SK-N-SH treated with all-trans-retinoic acid at 6 μM for 48 hours (cell line): ENCODE results near the gene SETD6.

Experiments
- ATAC-seq: fragments of 200-7000 bp; cut with Tn5 transposase; 3 replicates; pipeline ENCODE4 v1.9.1; 2020; ENCODE audit warnings: mild to moderate bottlenecking, moderate library complexity
- ARNTL ChIP-seq: fragments of 450-650 bp; formaldehyde crosslinking; IDR thresholded peaks from 2 replicates; pipeline ENCODE4 v1.5.0; 2020; ENCODE audit warnings: low read depth, mild to moderate bottlenecking, moderate library complexity, borderline replicate concordance
- BACH2 ChIP-seq: fragments of 250-450 bp; sonication (Bioruptor Pico); IDR thresholded peaks from 2 replicates; pipeline ENCODE4 v1.9.0; 2021; ENCODE audit warnings: mild to moderate bottlenecking, borderline replicate concordance
- CREB5 ChIP-seq: fragments of 250-450 bp; sonication (Bioruptor Pico); IDR thresholded peaks from 2 replicates; pipeline ENCODE4 v1.5.1; 2020; ENCODE audit warnings: low read depth, mild to moderate bottlenecking, moderate library complexity
- CSDC2 ChIP-seq: fragments of 250-450 bp; sonication (Bioruptor Pico); IDR thresholded peaks from 2 replicates; pipeline ENCODE4 v1.5.0; 2020; ENCODE audit warnings: mild to moderate bottlenecking, moderate library complexity
- CSRNP3 ChIP-seq: fragments of 250-450 bp; sonication (Bioruptor Pico); IDR thresholded peaks from 2 replicates; pipeline ENCODE4 v1.5.1; 2021; ENCODE audit warnings: mild to moderate bottlenecking, moderate library complexity
- ESRRG ChIP-seq: fragments of 250-450 bp; sonication (Bioruptor Pico); IDR thresholded peaks from 2 replicates; pipeline ENCODE4 v1.6.1; 2021; ENCODE audit warnings: mild to moderate bottlenecking
- ISL1 ChIP-seq: fragments of 250-450 bp; sonication (Bioruptor Pico); IDR thresholded peaks from 2 replicates; pipeline ENCODE4 v2.1.2; 2022; ENCODE audit warnings: mild to moderate bottlenecking, moderate library complexity
- OSR1 ChIP-seq: fragments of 250-450 bp; sonication (Bioruptor Pico); IDR thresholded peaks from 2 replicates; pipeline ENCODE4 v1.8.0; 2022; ENCODE audit warnings: moderate library complexity, mild to moderate bottlenecking, inconsistent platforms
- PATZ1 ChIP-seq: fragments of 250-450 bp; sonication (Bioruptor Pico); IDR thresholded peaks from 2 replicates; pipeline ENCODE4 v1.8.0; 2020; ENCODE audit warnings: mild to moderate bottlenecking, moderate library complexity, borderline replicate concordance
- POU6F1 ChIP-seq: fragments of 250-450 bp; sonication (Bioruptor Pico); IDR thresholded peaks from 2 replicates; pipeline ENCODE4 v1.8.0; 2021; ENCODE audit warnings: low read depth, mild to moderate bottlenecking, moderate library complexity, borderline replicate concordance
- RARB ChIP-seq: fragments of 250-450 bp; sonication (Bioruptor Pico); IDR thresholded peaks from 2 replicates; pipeline ENCODE4 v1.8.0; 2021; ENCODE audit warnings: mild to moderate bottlenecking, moderate library complexity
- SNAI2 ChIP-seq: fragments of 250-450 bp; sonication (Bioruptor Pico); IDR thresholded peaks from 2 replicates; pipeline ENCODE4 v1.5.0; 2020; ENCODE audit warnings: mild to moderate bottlenecking, moderate library complexity
- TCF4 ChIP-seq: fragments of 250-450 bp; sonication (Bioruptor Pico); IDR thresholded peaks from 2 replicates; pipeline ENCODE4 v1.8.0; 2021; ENCODE audit warnings: mild to moderate bottlenecking, moderate library complexity, borderline replicate concordance
- TOX ChIP-seq: fragments of 250-450 bp; sonication (Bioruptor Pico); IDR thresholded peaks from 2 replicates; pipeline ENCODE4 v1.8.0; 2021; ENCODE audit warnings: mild to moderate bottlenecking, moderate library complexity, borderline replicate concordance
- TSHZ2 ChIP-seq: fragments of 250-450 bp; sonication (Bioruptor Pico); IDR thresholded peaks from 2 replicates; pipeline ENCODE4 v1.5.0; 2020; ENCODE audit warnings: mild to moderate bottlenecking, moderate library complexity
- ZC3H10 ChIP-seq: fragments of 250-450 bp; sonication (Bioruptor Pico); IDR thresholded peaks from 2 replicates; pipeline ENCODE4 v1.5.1; 2021; ENCODE audit warnings: mild to moderate bottlenecking, moderate library complexity
- ZFP3 ChIP-seq: fragments of 250-450 bp; sonication (Bioruptor Pico); IDR thresholded peaks from 2 replicates; pipeline ENCODE4 v1.5.0; 2020; ENCODE audit warnings: mild to moderate bottlenecking, moderate library complexity
- ZFP30 ChIP-seq: fragments of 450-650 bp; formaldehyde crosslinking; IDR thresholded peaks from 2 replicates; pipeline ENCODE4 v1.5.0; 2022; ENCODE audit warnings: mild to moderate bottlenecking, moderate library complexity
- ZNF565 ChIP-seq: fragments of 450-650 bp; formaldehyde crosslinking; conservative IDR thresholded peaks from 2 replicates; pipeline ENCODE4 v1.5.0; 2020; ENCODE audit warnings: low read depth, mild to moderate bottlenecking, moderate library complexity
- ZNF70 ChIP-seq: fragments of 450-650 bp; formaldehyde crosslinking; IDR thresholded peaks from 2 replicates; pipeline ENCODE4 v1.5.0; 2020; ENCODE audit warnings: mild to moderate bottlenecking, moderate library complexity
- ZNF8 ChIP-seq: fragments of 450-650 bp; formaldehyde crosslinking; IDR thresholded peaks from 2 replicates; pipeline ENCODE4 v1.5.0; 2020; ENCODE audit warnings: mild to moderate bottlenecking, moderate library complexity

The SETD6 gene

DNA sequence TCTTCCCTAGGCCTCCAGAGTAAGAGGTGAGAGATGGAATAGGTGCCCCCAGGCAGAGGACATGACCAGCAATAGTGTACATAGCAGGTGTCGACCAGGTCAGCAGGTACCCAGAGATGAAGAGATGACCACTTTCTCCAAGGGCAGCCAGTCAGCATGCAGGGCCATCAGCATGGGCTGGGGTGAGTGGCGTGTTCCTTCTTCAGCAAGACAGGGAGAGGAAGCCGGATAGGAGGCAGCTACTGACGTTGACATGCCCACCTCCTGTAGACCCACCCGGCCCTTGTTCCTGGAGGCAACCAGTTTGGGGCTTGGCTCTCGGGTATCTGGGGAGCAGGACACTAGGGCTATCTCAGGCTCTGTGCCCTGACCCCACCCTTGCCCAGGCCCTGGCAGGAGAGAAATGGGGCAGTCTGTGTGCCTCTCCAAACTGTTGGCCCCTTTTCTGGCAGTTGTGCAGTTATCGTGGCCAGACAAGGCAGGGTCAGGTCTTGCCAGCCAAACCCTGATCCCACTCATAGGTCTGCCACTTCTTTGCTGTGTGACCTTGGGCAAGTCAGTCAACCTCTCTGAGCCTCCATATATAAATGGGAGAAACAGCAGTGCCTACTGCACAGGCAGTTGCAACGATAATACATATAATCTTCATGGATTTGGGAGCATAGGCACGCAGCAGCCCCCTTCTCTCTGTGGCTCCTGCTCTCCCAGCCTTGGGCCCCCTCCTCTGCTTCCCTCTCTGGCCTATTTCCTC, 16.8 kb upstream of the SETD6 start:
- ATAC-seq: no peak
- TF ChIP-seq ISL1 (CRISPR knock-in tag) (no peak), TSHZ2 (no peak), ZC3H10 (CRISPR knock-in tag) (no peak), OSR1 (CRISPR knock-in tag) (no peak), ARNTL (CRISPR knock-in tag) (no peak), CREB5 (CRISPR knock-in tag) (no peak), ZFP3 (no peak), CSRNP3 (CRISPR knock-in tag) (no peak), POU6F1 (CRISPR knock-in tag) (no peak), TCF4 (CRISPR knock-in tag) (no peak)

GRCh38 chr16:58499092-58499511, 16.2 kb upstream of the SETD6 start:
- no peak for ATAC-seq
- TF ChIP-seq ESRRG (CRISPR knock-in tag): no peak
- TF ChIP-seq CREB5 (CRISPR knock-in tag): no peak
- TF ChIP-seq TSHZ2: no peak
- TF ChIP-seq ZNF565 (CRISPR knock-in tag): no peak
- no peak for TF ChIP-seq ZFP30 (CRISPR knock-in tag)
- no peak for TF ChIP-seq SNAI2 (CRISPR knock-in tag)
- TF ChIP-seq RARB (CRISPR knock-in tag): no peak
- no peak for TF ChIP-seq ZNF8
- TF ChIP-seq TOX: no peak
- no peak for TF ChIP-seq ARNTL (CRISPR knock-in tag)
- TF ChIP-seq OSR1 (CRISPR knock-in tag): no peak
- TF ChIP-seq POU6F1 (CRISPR knock-in tag): no peak
- no peak for TF ChIP-seq CSRNP3 (CRISPR knock-in tag)
- no peak for TF ChIP-seq PATZ1
- no peak for TF ChIP-seq CSDC2 (CRISPR knock-in tag)
- no peak for TF ChIP-seq ISL1 (CRISPR knock-in tag)
- TF ChIP-seq ZC3H10 (CRISPR knock-in tag): no peak
- no peak for TF ChIP-seq ZNF70 (CRISPR knock-in tag)
- TF ChIP-seq BACH2: no peak
